CD14-positive monocyte (primary cell): ENCODE results near the gene PRKAG3. TPM values are rescaled to one million over a fixed set of nuclear protein-coding genes. Genes with fewer than 3 reads are reported as not detected.

Experiments used
- DNase-seq, 3 donors: peaks; one replicate each; pipeline ENCODE4 v3.0.0-alpha.2; 2011 to 2022
- H2AFZ ChIP-seq: 2 replicates; pipeline ENCODE4 v1.6.0; 2012; ENCODE audit warnings: mild to moderate bottlenecking, low read depth, low read length, inconsistent platforms; ENCODE audit not compliant: insufficient read depth, poor library complexity, severe bottlenecking
- H3K27ac ChIP-seq, 2 donors: 1 replicate in 1 of 2; 2 replicates in 1 of 2; pipeline ENCODE4 v1.5.1; 2012 to 2013; ENCODE audit warnings: low read length in 2 of 2, control low read depth in 1 of 2, inconsistent platforms in 1 of 2, low read depth in 1 of 2, mild to moderate bottlenecking in 1 of 2
- H3K27me3 ChIP-seq, 2 donors: one replicate each; pipeline versions ENCODE4 v1.6.0 to v1.6.1; 2011 to 2013; ENCODE audit warnings: low read length in 2 of 2; ENCODE audit not compliant: control insufficient read depth in 2 of 2, insufficient read depth in 2 of 2
- H3K36me3 ChIP-seq, 2 donors: replicated peaks in 1 of 2; 1 replicate in 1 of 2; 2 replicates in 1 of 2; pipeline versions ENCODE4 v1.5.1 to v1.6.1; 2012 to 2013; ENCODE audit warnings: low read length in 2 of 2, control low read depth in 1 of 2, inconsistent platforms in 1 of 2, mild to moderate bottlenecking in 1 of 2; ENCODE audit not compliant: insufficient read depth in 2 of 2, control insufficient read depth in 1 of 2
- H3K4me1 ChIP-seq, 2 donors: 1 replicate in 1 of 2; 2 replicates in 1 of 2; pipeline versions ENCODE4 v1.5.1 to v1.6.1; 2012 to 2013; ENCODE audit warnings: low read length in 2 of 2, control low read depth in 1 of 2, inconsistent platforms in 1 of 2, mild to moderate bottlenecking in 1 of 2, moderate library complexity in 1 of 2; ENCODE audit not compliant: insufficient read depth in 2 of 2, control insufficient read depth in 1 of 2
- H3K4me2 ChIP-seq: replicated peaks from 2 replicates; pipeline ENCODE3; 2012; ENCODE audit warnings: low read length, moderate library complexity, mild to moderate bottlenecking; ENCODE audit not compliant: poor library complexity, severe bottlenecking; ENCODE audit errors: extremely low read depth
- H3K4me3 ChIP-seq, 3 experiments: fragments of 200-600 bp in 1 of 3; sonication (generic) in 1 of 3; replicated peaks in 1 of 3; 1 replicate in 2 of 3; 2 replicates in 1 of 3; pipeline ENCODE4 v1.5.1; 2011 to 2013; ENCODE audit warnings: low read length in 3 of 3, mild to moderate bottlenecking in 3 of 3, control low read depth in 2 of 3, low read depth in 2 of 3, inconsistent platforms in 1 of 3, moderate library complexity in 1 of 3
- H3K79me2 ChIP-seq: 2 replicates; pipeline ENCODE4 v1.6.0; 2012; ENCODE audit warnings: mild to moderate bottlenecking, control low read depth, inconsistent platforms, low read length, moderate library complexity; ENCODE audit not compliant: insufficient read depth
- H3K9ac ChIP-seq: 2 replicates; pipeline ENCODE4 v1.6.0; 2017; ENCODE audit warnings: low read length, mild to moderate bottlenecking; ENCODE audit not compliant: insufficient read depth, poor library complexity, severe bottlenecking
- H3K9me3 ChIP-seq, 2 donors: replicated peaks in 1 of 2; 1 replicate in 1 of 2; 2 replicates in 1 of 2; pipeline versions ENCODE4 v1.5.1 to v1.6.1; 2012 to 2013; ENCODE audit warnings: low read length in 2 of 2, control low read depth in 1 of 2; ENCODE audit not compliant: control insufficient read depth in 1 of 2, insufficient read depth in 1 of 2
- H4K20me1 ChIP-seq: 2 replicates; pipeline ENCODE4 v1.6.0; 2012; ENCODE audit warnings: mild to moderate bottlenecking, low read length, control low read depth, moderate library complexity; ENCODE audit not compliant: insufficient read depth
- H3K27ac Mint-ChIP-seq, 7 donors: one replicate each; pipeline ENCODE4 v1.8.0; 2020; ENCODE audit warnings: mild to moderate bottlenecking in 7 of 7, mixed read lengths in 7 of 7, moderate library complexity in 6 of 7, inconsistent platforms in 2 of 7
- H3K27me3 Mint-ChIP-seq, 3 donors: one replicate each; pipeline ENCODE4 v1.8.0; 2021 to 2022; ENCODE audit warnings: low read depth in 3 of 3, mild to moderate bottlenecking in 3 of 3, mixed read lengths in 3 of 3, moderate library complexity in 3 of 3, inconsistent platforms in 1 of 3
- H3K36me3 Mint-ChIP-seq, 2 donors: one replicate each; pipeline ENCODE4 v1.8.0; 2020; ENCODE audit warnings: mixed read lengths in 2 of 2, inconsistent platforms in 1 of 2, mild to moderate bottlenecking in 1 of 2
- H3K4me1 Mint-ChIP-seq: one replicate; pipeline ENCODE4 v1.8.0; 2020; ENCODE audit warnings: mild to moderate bottlenecking, mixed read lengths
- H3K4me3 Mint-ChIP-seq, 2 donors: one replicate each; pipeline ENCODE4 v1.8.0; 2020; ENCODE audit warnings: mild to moderate bottlenecking in 2 of 2, mixed read lengths in 2 of 2, moderate library complexity in 1 of 2
- H3K9me3 Mint-ChIP-seq, 7 donors: one replicate each; pipeline ENCODE4 v1.8.0; 2020 to 2022; ENCODE audit warnings: mixed read lengths in 7 of 7, mild to moderate bottlenecking in 6 of 7, moderate library complexity in 6 of 7, inconsistent platforms in 2 of 7
- WGBS: methylation state at CpG from one replicate; pipeline ENCODE4 v1.1.5; 2013; ENCODE audit warnings: missing lambda C conversion rate; ENCODE audit not compliant: insufficient coverage; 5-methylcytosine and 5-hydroxymethylcytosine counted together
- intact Hi-C, 2 donors: fragments of 100-400 bp; cut with micrococcal nuclease; formaldehyde crosslinking; loops; one replicate each; pipeline versions ENCODE4 v1.15.0 to v1.15.1; 2023
- polyA plus RNA-seq, 3 donors: library from polyadenylated mRNA; depleted of rRNA in 1 of 3; unstranded in 2 of 3; stranded (reverse) in 1 of 3; fragments of 300-500 nt in 2 of 3; fragments of >200 nt in 1 of 3; fragmentation: Illumina TruSeq in 2 of 3; gene quantifications; 1 replicate in 2 of 3; 2 replicates in 1 of 3; pipeline ENCODE4 v1.2.3, GENCODE V29; 2012 to 2021
- TF ChIP-seq, protein P1 (sequence below): fragments of 200-600 bp; IDR thresholded peaks from one replicate; pipeline ENCODE4 v1.8.0; 2022; ENCODE audit warnings: antibody characterized with exemption, mild to moderate bottlenecking

The PRKAG3 gene
- polyA plus RNA-seq, 3 donors = not detected

DNA sequence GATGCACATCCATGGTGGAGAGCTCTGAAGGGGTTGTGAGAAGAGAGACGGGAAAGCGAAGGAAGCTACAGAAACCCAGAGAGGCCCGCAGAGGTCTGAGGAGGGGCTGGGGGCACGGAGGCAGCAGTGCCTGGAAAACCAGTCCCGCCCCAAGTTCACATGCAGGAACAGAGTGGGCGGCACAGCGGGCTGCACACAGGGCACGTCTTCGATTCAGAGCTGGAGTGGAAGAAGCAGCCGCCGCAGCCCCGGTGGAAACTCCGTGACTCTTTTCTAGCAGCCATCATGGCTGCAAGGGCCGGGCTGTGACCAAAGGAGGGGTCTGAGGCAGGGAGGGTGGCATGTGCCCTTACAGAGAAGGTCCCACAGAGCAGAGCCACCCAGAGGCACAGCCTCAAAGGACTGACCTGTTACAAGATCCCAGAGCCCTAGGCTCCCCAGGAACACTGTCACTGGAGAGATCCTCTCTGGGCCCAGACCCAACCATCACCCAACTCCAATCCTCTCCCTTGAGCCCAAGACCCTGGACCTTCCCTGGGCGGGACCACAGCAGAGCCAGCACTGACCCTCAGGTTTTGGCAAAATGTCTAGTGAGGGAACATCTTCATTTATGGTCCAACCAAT is 10.7 kb downstream of the PRKAG3 start:
- intact Hi-C loops = loop anchor here (5.0 kb wide), 3 partner anchors 74 to 94 kb away; no protein-coding TSS in a partner anchor
- Histone ChIP-seq H3K9ac (no peak overlapping the region), H3K4me2 (no peak overlapping the region), H3K27me3 (peaks cover 0 to 2% of the 10 kb centered on the region in 2 donors), H3K27ac (peak overlapping the region; percentile 53 to 68), H3K4me1 (peaks cover 22 to 25% of the 10 kb centered on the region in 2 donors), H3K79me2 (no peaks in the 10 kb centered on the region), H3K4me3 (no peak overlapping the region), H3K9me3 (no peaks in the 10 kb centered on the region), H3K36me3 (peaks cover 2 to 28% of the 10 kb centered on the region in 2 donors), H4K20me1 (no peaks in the 10 kb centered on the region), H2AFZ (no peak overlapping the region)
- Mint-ChIP-seq H3K4me3 (peak overlapping the region in 1 of 2 donors; percentile 19), H3K27me3 (peaks cover 5 to 23% (median 11%) of the 10 kb centered on the region in 3 donors), H3K9me3 (peaks cover 0 to 5% (median 2%) of the 10 kb centered on the region in 7 donors), H3K36me3 (peaks cover 49 to 57% of the 10 kb centered on the region in 2 donors), H3K27ac (peak overlapping the region; percentile 81 to 96 (median 93)), H3K4me1 (peaks cover 47% of the 10 kb centered on the region)
- TF ChIP-seq, protein P1, sequence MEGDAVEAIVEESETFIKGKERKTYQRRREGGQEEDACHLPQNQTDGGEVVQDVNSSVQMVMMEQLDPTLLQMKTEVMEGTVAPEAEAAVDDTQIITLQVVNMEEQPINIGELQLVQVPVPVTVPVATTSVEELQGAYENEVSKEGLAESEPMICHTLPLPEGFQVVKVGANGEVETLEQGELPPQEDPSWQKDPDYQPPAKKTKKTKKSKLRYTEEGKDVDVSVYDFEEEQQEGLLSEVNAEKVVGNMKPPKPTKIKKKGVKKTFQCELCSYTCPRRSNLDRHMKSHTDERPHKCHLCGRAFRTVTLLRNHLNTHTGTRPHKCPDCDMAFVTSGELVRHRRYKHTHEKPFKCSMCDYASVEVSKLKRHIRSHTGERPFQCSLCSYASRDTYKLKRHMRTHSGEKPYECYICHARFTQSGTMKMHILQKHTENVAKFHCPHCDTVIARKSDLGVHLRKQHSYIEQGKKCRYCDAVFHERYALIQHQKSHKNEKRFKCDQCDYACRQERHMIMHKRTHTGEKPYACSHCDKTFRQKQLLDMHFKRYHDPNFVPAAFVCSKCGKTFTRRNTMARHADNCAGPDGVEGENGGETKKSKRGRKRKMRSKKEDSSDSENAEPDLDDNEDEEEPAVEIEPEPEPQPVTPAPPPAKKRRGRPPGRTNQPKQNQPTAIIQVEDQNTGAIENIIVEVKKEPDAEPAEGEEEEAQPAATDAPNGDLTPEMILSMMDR = no peak
- DNase-seq = no peak
- 95% methylated on average over 14 of the region's 15 CpGs for WGBS

DNA sequence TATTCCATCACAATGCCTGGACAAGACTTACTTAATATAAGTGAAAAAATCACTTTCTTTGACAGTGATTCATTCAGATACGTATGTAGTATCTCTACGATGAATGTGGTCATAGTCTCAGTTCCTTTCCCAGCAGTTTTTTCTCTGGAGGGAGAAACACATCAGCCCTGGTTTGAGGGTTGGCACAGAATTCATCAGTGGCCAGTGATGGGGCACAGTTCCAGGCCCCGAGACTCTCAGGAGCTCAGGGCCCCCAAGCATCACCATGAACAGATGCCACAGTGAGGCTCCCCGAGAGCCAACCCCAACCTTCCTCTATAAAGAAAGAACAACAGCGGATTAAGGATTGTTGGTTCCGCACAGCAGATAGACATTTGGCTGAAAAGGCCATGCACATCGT is 12.5 kb downstream of the PRKAG3 start:
- Histone ChIP-seq H3K36me3 (peaks cover 9 to 46% of the 10 kb centered on the region in 2 donors), H3K4me2 (no peak overlapping the region), H4K20me1 (peaks cover 6% of the 10 kb centered on the region), H3K27me3 (peaks cover 0 to 2% of the 10 kb centered on the region in 2 donors), H3K4me1 (peaks cover 24 to 30% of the 10 kb centered on the region in 2 donors), H2AFZ (no peak overlapping the region), H3K4me3 (no peak overlapping the region), H3K9ac (no peak overlapping the region), H3K9me3 (no peaks in the 10 kb centered on the region), H3K79me2 (no peaks in the 10 kb centered on the region), H3K27ac (peak overlapping the region; percentile 4 to 25)
- H3K27ac Mint-ChIP-seq = peak overlapping the region; percentile 77 to 95 (median 87)
- peaks cover 7 to 30% (median 12%) of the 10 kb centered on the region in 3 donors for H3K27me3 Mint-ChIP-seq
- H3K36me3 Mint-ChIP-seq = peaks cover 66 to 74% of the 10 kb centered on the region in 2 donors
- H3K4me3 Mint-ChIP-seq = no peak overlapping the region
- H3K9me3 Mint-ChIP-seq = peaks cover 0 to 10% (median 2%) of the 10 kb centered on the region in 7 donors
- H3K4me1 Mint-ChIP-seq = peaks cover 48% of the 10 kb centered on the region
- peak; percentile 44 to 77 (median 60) for DNase-seq
- 96% methylated on average over 5 of the region's 7 CpGs for WGBS
- TF ChIP-seq, protein P1 = no peak
- intact Hi-C loops = no loop called here
